Adrenal gland (tissue), 12 donors: Measurements from ENCODE around the gene DMD. TPM values are rescaled to one million over a fixed set of nuclear protein-coding genes. Genes with fewer than 3 reads are reported as not detected.

Experiments
- DNase-seq, 7 donors: peaks; one replicate each; pipeline ENCODE4 v3.0.0-alpha.2; 2019 to 2020
- H3K27ac ChIP-seq, 5 donors: fragments of 200-600 bp; sonication (generic) in 4 of 5; 1 replicate in 3 of 5; 2 replicates in 2 of 5; pipeline versions ENCODE4 v1.5.1 to v1.8.0; 2016 to 2020; ENCODE audit warnings: mild to moderate bottlenecking in 1 of 5
- H3K27me3 ChIP-seq: fragments of 200-600 bp; 2 replicates; pipeline ENCODE4 v1.8.0; 2021
- H3K36me3 ChIP-seq, 2 donors: fragments of 200-600 bp; replicated peaks in 1 of 2; 1 replicate in 1 of 2; 2 replicates in 1 of 2; pipeline versions ENCODE4 v1.5.1 to v1.8.0; 2018 to 2022
- H3K4me1 ChIP-seq, 2 donors: fragments of 200-600 bp; replicated peaks in 1 of 2; 1 replicate in 1 of 2; 2 replicates in 1 of 2; pipeline versions ENCODE4 v1.5.1 to v1.8.0; 2018 to 2021
- H3K4me3 ChIP-seq, 4 donors: fragments of 200-600 bp; sonication (generic) in 3 of 4; one replicate each; pipeline ENCODE4 v1.5.1; 2016 to 2018
- H3K9me3 ChIP-seq, 3 donors: fragments of 200-600 bp; sonication (generic) in 1 of 3; replicated peaks in 1 of 3; 1 replicate in 2 of 3; 2 replicates in 1 of 3; pipeline versions ENCODE4 v1.5.1 to v1.8.0; 2016 to 2021
- CTCF ChIP-seq, 6 experiments: fragments of 450-650 bp in 4 of 6; fragments of 200-600 bp in 2 of 6; sonication (generic) in 1 of 6; IDR thresholded peaks; 1 replicate in 5 of 6; 2 replicates in 1 of 6; pipeline versions ENCODE4 v1.5.1 to v1.8.0; 2016 to 2021; ENCODE audit warnings: antibody characterized with exemption in 6 of 6, mild to moderate bottlenecking in 2 of 6, moderate library complexity in 1 of 6
- POLR2A ChIP-seq, 2 donors: fragments of 450-650 bp; IDR thresholded peaks; one replicate each; pipeline ENCODE4 v1.6.1; 2017; ENCODE audit warnings: antibody characterized with exemption in 2 of 2, mild to moderate bottlenecking in 2 of 2, moderate library complexity in 1 of 2
- WGBS, 4 donors: extraction: QIAGEN DNeasy Blood & Tissue Kit in 2 of 4; methylation state at CpG; one replicate each; pipeline versions ENCODE4 v1.1.5 to v1.1.7; 2013 to 2017; 5-methylcytosine and 5-hydroxymethylcytosine counted together
- intact Hi-C, 2 donors: fragments of 100-400 bp; cut with DNase I; formaldehyde crosslinking; loops; one replicate each; pipeline versions ENCODE4 v1.14.1 to v1.15.0; 2022 to 2023
- polyA plus RNA-seq, 3 donors: library from polyadenylated mRNA; stranded (reverse); fragments of 200-250 nt in 2 of 3; fragments of 350-450 nt in 1 of 3; fragmentation: Illumina TruSeq in 1 of 3; extraction: RNeasy Lipid Tissue Mini Kit (QIAGEN cat#74804) in 1 of 3; gene quantifications; one replicate each; pipeline ENCODE4 v1.2.3, GENCODE V29; 2013 to 2014
- total RNA-seq, 9 donors: library from RNA; depleted of rRNA in 4 of 9; stranded (reverse); fragments of >200 nt in 4 of 9; fragments of 120-200 nt in 1 of 9; fragmentation: NEBNext Ultra II Directional in 1 of 9; extraction: Animal tissue kit (Norgen Biotek cat#: 25700) in 1 of 9; gene quantifications; one replicate each; pipeline versions ENCODE4 v1.1.0 to v1.2.4, GENCODE V29; 2013 to 2023
- donor health status: healthy with polysubstance abuse.
- donor health status: Bipolar disorder and iron deficiency.
- donor health status: DM: yes; HTN: yes; CAD: no.
- donor health status: DM: no; HTN: no; CAD: no.
- donor health status: DM: no; HTN: no; CAD: no.
- donor health status: DM: yes; HTN: yes; CAD: no.

The DMD gene
- total and polyA plus RNA-seq, 12 donors, result 14.6 to 89.7 (median 36.2) TPM

GRCh38 chrX:32571579-32571978, 639.8 kb downstream of the DMD start:
- intact Hi-C loops, result no loop called here
- WGBS, 4 donors, result 56 to 78% (median 65%) methylated on average over 2 of the region's 2 CpGs
- TF ChIP-seq CTCF (IDR thresholded peaks at IDR 0.05) (no peak), POLR2A (IDR thresholded peaks at IDR 0.05) (no peak)

GRCh38 chrX:32562261-32562660, 649.1 kb downstream of the DMD start:
- H3K27me3 ChIP-seq, result no peaks in the 10 kb centered on the region
- H3K27ac ChIP-seq, result no peak overlapping the region
- no peak overlapping the region for H3K4me3 ChIP-seq
- H3K4me1 ChIP-seq, result no peaks in the 10 kb centered on the region
- 67 to 70% (median 68%) methylated on average over 4 of the region's 4 CpGs for WGBS, 4 donors
- no peak for DNase-seq
- no peaks in the 10 kb centered on the region for H3K36me3 ChIP-seq
- TF ChIP-seq CTCF (IDR thresholded peaks at IDR 0.05) (no peak), POLR2A (IDR thresholded peaks at IDR 0.05) (no peak)
- intact Hi-C loops, result no loop called here
- no peaks in the 10 kb centered on the region for H3K9me3 ChIP-seq

More at GRCh38 chrX:32571579-32571978, 639.8 kb downstream of the DMD start:
- no peak for DNase-seq
- H3K27ac ChIP-seq, result no peak overlapping the region
- no peak overlapping the region for H3K4me3 ChIP-seq
- H3K27me3 ChIP-seq, result no peaks in the 10 kb centered on the region
- H3K9me3 ChIP-seq, result no peaks in the 10 kb centered on the region
- H3K4me1 ChIP-seq, result no peaks in the 10 kb centered on the region
- no peaks in the 10 kb centered on the region for H3K36me3 ChIP-seq

- intact Hi-C loops, result no loop called here
- WGBS, 4 donors, result 71 to 88% (median 82%) methylated on average over 1 of the region's 1 CpG
Measured at GRCh38 chrX:32545101-32545500, 666.2 kb downstream of the DMD start.

GRCh38 chrX:32538554-32538953, 672.8 kb downstream of the DMD start:
- DNase-seq, result no peak
- WGBS, 4 donors, result 80 to 95% (median 86%) methylated on average over 7 to 8 of the region's 8 CpGs
- Histone ChIP-seq H3K27me3 (peaks cover 5% of the 10 kb centered on the region), H3K27ac (no peak overlapping the region), H3K4me1 (peaks cover 0 to 7% of the 10 kb centered on the region in 2 donors), H3K4me3 (no peak overlapping the region), H3K36me3 (no peaks in the 10 kb centered on the region), H3K9me3 (no peaks in the 10 kb centered on the region)
- no peak for TF ChIP-seq CTCF (IDR thresholded peaks at IDR 0.05)
- TF ChIP-seq POLR2A (IDR thresholded peaks at IDR 0.05), result no peak
- intact Hi-C loops, result no loop called here

More at GRCh38 chrX:32545101-32545500, 666.2 kb downstream of the DMD start:
- H3K27me3 ChIP-seq, result no peaks in the 10 kb centered on the region
- no peak overlapping the region for H3K4me3 ChIP-seq
- TF ChIP-seq CTCF (IDR thresholded peaks at IDR 0.05) (no peak), POLR2A (IDR thresholded peaks at IDR 0.05) (no peak)
- H3K9me3 ChIP-seq, result no peaks in the 10 kb centered on the region
- no peaks in the 10 kb centered on the region for H3K4me1 ChIP-seq
- no peak for DNase-seq
- H3K36me3 ChIP-seq, result no peaks in the 10 kb centered on the region
- H3K27ac ChIP-seq, result no peak overlapping the region
